HG03565 (cell line): ENCODE measurements around the gene OXER1.
A peak's percentile ranks its signal among the peaks of the same experiment; 100 is the strongest.

Experiments used
- ATAC-seq: cut with Tn5 transposase; IDR thresholded peaks from one replicate; pipeline ENCODE4 v1.9.1; 2021; ENCODE audit warnings: mild to moderate bottlenecking, moderate library complexity; ENCODE audit not compliant: unreplicated experiment

Gene OXER1

GRCh38 chr2:42764096-42764495 lies at the start of gene OXER1:
Gene OXER1, minus strand, starts transcription at chr2:42764135. Its CDS starts 73 bp downstream, at chr2:42764062.
- ATAC-seq, result no peak

GRCh38 chr2:42812899-42813479 lies 49.1 kb upstream of the OXER1 start:
- no peak for ATAC-seq

- ATAC-seq, result peak; percentile 3
Measured at GRCh38 chr2:42810971-42811811, 47.3 kb upstream of the OXER1 start.

- peak; percentile 64 for ATAC-seq
Measured at GRCh38 chr2:42810121-42810970, 46.4 kb upstream of the OXER1 start.

- ATAC-seq, result no peak
Measured at GRCh38 chr2:42809819-42810120, 45.8 kb upstream of the OXER1 start.

GRCh38 chr2:42809131-42809818 lies 45.3 kb upstream of the OXER1 start:
- ATAC-seq, result no peak

GRCh38 chr2:42808301-42808700 lies 44.4 kb upstream of the OXER1 start:
- ATAC-seq, result no peak

GRCh38 chr2:42806786-42807185 lies 42.9 kb upstream of the OXER1 start:
- ATAC-seq, result no peak

GRCh38 chr2:42804891-42805290 lies 41.0 kb upstream of the OXER1 start:
- no peak for ATAC-seq

- ATAC-seq, result no peak
Measured at GRCh38 chr2:42804338-42804737, 40.4 kb upstream of the OXER1 start.

- ATAC-seq, result no peak
Measured at GRCh38 chr2:42802150-42802549, 38.2 kb upstream of the OXER1 start.

- no peak for ATAC-seq
Measured at GRCh38 chr2:42801381-42801780, 37.4 kb upstream of the OXER1 start.

GRCh38 chr2:42800981-42801380 lies 37.0 kb upstream of the OXER1 start:
- ATAC-seq, result no peak

GRCh38 chr2:42800461-42800962 lies 36.6 kb upstream of the OXER1 start:
- no peak for ATAC-seq

- no peak for ATAC-seq
Measured at GRCh38 chr2:42799881-42800280, 35.9 kb upstream of the OXER1 start.

- ATAC-seq, result no peak
Measured at GRCh38 chr2:42797281-42797680, 33.3 kb upstream of the OXER1 start.

- ATAC-seq, result peak; percentile 39
Measured at GRCh38 chr2:42796427-42797248, 32.7 kb upstream of the OXER1 start.

- peak; percentile 48 for ATAC-seq
Measured at GRCh38 chr2:42795841-42796301, 31.9 kb upstream of the OXER1 start.

- no peak for ATAC-seq
Measured at GRCh38 chr2:42795275-42795674, 31.3 kb upstream of the OXER1 start.
